ENCODE data around the gene OSBPL1A. TPM values are rescaled to one million over a fixed set of nuclear protein-coding genes. Genes with fewer than 3 reads are reported as not detected.

Gene OSBPL1A
- polyA plus RNA-seq, 1 of the 3 experiments (the other 2 are of a cell fraction), result 21.3 TPM

DNA sequence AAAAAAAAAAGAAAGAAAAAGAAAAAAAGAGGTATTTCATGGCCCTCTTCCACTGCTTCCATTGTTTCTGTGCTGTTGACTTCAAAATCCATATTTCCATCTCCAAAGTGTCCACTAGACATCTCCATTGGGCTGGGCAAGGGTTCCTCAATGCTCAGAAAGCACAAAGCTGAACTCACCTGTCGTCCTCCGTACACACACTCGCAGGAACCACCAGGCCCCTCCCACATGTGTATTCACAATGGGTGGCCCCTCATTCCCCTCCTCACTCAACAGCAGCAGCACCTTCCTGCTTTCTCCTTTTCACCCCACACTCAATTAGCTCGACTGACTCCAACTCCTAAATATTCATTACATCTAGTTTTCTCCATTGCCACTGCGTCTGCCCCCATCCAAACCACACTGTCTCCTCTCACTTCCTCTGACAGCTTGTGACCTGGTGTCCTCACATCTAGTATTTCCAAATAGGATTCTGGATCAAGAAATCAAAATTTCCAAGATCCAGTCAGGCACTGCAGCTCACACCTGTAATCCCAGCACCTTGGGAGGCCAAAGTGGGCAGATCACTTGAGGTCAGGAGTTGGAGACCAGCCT lies 25.2 kb downstream of the OSBPL1A start:
- no peaks in the 10 kb centered on the region for H3K27me3 ChIP-seq (ENCODE audit: insufficient read depth)
- H3K9ac ChIP-seq, result no peak overlapping the region
- H3F3A ChIP-seq (replicated peaks; ENCODE audit: insufficient read depth), result no peaks in the 10 kb centered on the region
- no peaks in the 10 kb centered on the region for H3K79me2 ChIP-seq (ENCODE audit: insufficient read depth)
- H3K27ac ChIP-seq (ENCODE audit: low read depth in 2 of 2, low read length in 1 of 2), result no peak overlapping the region
- H3K4me1 ChIP-seq (ENCODE audit: control insufficient read depth in 1 of 2, insufficient read depth in 2 of 2, low read depth in 1 of 2, low read length in 1 of 2), result peaks cover 0 to 6% of the 10 kb centered on the region in 2 experiments; a peak in 1 of 4 replicates
- TF ChIP-seq, protein P1, sequence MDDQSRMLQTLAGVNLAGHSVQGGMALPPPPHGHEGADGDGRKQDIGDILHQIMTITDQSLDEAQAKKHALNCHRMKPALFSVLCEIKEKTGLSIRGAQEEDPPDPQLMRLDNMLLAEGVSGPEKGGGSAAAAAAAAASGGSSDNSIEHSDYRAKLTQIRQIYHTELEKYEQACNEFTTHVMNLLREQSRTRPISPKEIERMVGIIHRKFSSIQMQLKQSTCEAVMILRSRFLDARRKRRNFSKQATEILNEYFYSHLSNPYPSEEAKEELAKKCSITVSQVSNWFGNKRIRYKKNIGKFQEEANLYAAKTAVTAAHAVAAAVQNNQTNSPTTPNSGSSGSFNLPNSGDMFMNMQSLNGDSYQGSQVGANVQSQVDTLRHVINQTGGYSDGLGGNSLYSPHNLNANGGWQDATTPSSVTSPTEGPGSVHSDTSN (IDR thresholded peaks at IDR 0.05), result no peak
- TF ChIP-seq, protein P2, sequence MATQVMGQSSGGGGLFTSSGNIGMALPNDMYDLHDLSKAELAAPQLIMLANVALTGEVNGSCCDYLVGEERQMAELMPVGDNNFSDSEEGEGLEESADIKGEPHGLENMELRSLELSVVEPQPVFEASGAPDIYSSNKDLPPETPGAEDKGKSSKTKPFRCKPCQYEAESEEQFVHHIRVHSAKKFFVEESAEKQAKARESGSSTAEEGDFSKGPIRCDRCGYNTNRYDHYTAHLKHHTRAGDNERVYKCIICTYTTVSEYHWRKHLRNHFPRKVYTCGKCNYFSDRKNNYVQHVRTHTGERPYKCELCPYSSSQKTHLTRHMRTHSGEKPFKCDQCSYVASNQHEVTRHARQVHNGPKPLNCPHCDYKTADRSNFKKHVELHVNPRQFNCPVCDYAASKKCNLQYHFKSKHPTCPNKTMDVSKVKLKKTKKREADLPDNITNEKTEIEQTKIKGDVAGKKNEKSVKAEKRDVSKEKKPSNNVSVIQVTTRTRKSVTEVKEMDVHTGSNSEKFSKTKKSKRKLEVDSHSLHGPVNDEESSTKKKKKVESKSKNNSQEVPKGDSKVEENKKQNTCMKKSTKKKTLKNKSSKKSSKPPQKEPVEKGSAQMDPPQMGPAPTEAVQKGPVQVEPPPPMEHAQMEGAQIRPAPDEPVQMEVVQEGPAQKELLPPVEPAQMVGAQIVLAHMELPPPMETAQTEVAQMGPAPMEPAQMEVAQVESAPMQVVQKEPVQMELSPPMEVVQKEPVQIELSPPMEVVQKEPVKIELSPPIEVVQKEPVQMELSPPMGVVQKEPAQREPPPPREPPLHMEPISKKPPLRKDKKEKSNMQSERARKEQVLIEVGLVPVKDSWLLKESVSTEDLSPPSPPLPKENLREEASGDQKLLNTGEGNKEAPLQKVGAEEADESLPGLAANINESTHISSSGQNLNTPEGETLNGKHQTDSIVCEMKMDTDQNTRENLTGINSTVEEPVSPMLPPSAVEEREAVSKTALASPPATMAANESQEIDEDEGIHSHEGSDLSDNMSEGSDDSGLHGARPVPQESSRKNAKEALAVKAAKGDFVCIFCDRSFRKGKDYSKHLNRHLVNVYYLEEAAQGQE (IDR thresholded peaks at IDR 0.05; ENCODE audit: low read depth, low read length), result no peak
- TF ChIP-seq, protein P3, sequence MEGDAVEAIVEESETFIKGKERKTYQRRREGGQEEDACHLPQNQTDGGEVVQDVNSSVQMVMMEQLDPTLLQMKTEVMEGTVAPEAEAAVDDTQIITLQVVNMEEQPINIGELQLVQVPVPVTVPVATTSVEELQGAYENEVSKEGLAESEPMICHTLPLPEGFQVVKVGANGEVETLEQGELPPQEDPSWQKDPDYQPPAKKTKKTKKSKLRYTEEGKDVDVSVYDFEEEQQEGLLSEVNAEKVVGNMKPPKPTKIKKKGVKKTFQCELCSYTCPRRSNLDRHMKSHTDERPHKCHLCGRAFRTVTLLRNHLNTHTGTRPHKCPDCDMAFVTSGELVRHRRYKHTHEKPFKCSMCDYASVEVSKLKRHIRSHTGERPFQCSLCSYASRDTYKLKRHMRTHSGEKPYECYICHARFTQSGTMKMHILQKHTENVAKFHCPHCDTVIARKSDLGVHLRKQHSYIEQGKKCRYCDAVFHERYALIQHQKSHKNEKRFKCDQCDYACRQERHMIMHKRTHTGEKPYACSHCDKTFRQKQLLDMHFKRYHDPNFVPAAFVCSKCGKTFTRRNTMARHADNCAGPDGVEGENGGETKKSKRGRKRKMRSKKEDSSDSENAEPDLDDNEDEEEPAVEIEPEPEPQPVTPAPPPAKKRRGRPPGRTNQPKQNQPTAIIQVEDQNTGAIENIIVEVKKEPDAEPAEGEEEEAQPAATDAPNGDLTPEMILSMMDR (IDR thresholded peaks at IDR 0.05), result no peak
- TF ChIP-seq RCOR1 (IDR thresholded peaks at IDR 0.05; ENCODE audit: low read length) (no peak), TEAD4 (IDR thresholded peaks at IDR 0.05; ENCODE audit: borderline replicate concordance, insufficient read depth) (no peak), EZH2phosphoT487 (IDR thresholded peaks at IDR 0.05; ENCODE audit: borderline replicate concordance, low read depth) (no peak), SIN3A (IDR thresholded peaks at IDR 0.05; ENCODE audit: borderline replicate concordance, low read depth, low read length) (no peak), ELF1 (IDR thresholded peaks at IDR 0.05) (no peak)
- TF ChIP-seq, protein P4, sequence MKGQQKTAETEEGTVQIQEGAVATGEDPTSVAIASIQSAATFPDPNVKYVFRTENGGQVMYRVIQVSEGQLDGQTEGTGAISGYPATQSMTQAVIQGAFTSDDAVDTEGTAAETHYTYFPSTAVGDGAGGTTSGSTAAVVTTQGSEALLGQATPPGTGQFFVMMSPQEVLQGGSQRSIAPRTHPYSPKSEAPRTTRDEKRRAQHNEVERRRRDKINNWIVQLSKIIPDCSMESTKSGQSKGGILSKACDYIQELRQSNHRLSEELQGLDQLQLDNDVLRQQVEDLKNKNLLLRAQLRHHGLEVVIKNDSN (IDR thresholded peaks at IDR 0.05; ENCODE audit: borderline replicate concordance, low read depth), result no peak
- no peak for DNase-seq
- no peaks in the 10 kb centered on the region for H3K9me3 ChIP-seq
- H2AFZ ChIP-seq (ENCODE audit: low read depth), result no peak overlapping the region
- no peaks in the 10 kb centered on the region for H4K20me1 ChIP-seq (ENCODE audit: insufficient read depth)
- CTCF ChIA-PET, result interaction anchor here (4.2 kb wide), 1 partner anchor 13 kb away, joined by 29 read pairs; no protein-coding TSS in a partner anchor
- H3K4me3 ChIP-seq (ENCODE audit: low read depth in 2 of 2, low read length in 1 of 2), result no peak overlapping the region
- H3K36me3 ChIP-seq (replicated peaks in 1 of 2; ENCODE audit: control insufficient read depth in 1 of 2, insufficient read depth in 2 of 2, low read length in 1 of 2), result peaks cover 2 to 4% of the 10 kb centered on the region in 2 experiments
- WGBS (ENCODE audit: low lambda C conversion rate), result 87% methylated on average over 5 of the region's 5 CpGs
- H3K4me2 ChIP-seq, result no peak overlapping the region
- no peaks in the 10 kb centered on the region for H3K9me2 ChIP-seq
- POLR2A ChIA-PET, result no interaction called here

Data from SK-N-SH (cell line).